Gastrocnemius medialis (tissue), 4 donors: ENCODE measurements around the gene H2BK1.
A peak's percentile ranks its signal among the peaks of the same experiment; 100 is the strongest.

Experiments
- CTCF ChIP-seq, 5 experiments: fragments of 450-650 bp in 3 of 5; fragments of 200-600 bp in 2 of 5; sonication (generic) in 2 of 5; IDR thresholded peaks in 4 of 5; conservative IDR thresholded peaks in 1 of 5; 1 replicate in 4 of 5; 2 replicates in 1 of 5; pipeline ENCODE4 v1.5.1; 2016 to 2019; ENCODE audit warnings: antibody characterized with exemption in 5 of 5, mild to moderate bottlenecking in 3 of 5, moderate library complexity in 3 of 5
- POLR2A ChIP-seq, 2 donors: fragments of 450-650 bp; IDR thresholded peaks; one replicate each; pipeline ENCODE4 v1.6.1; 2017; ENCODE audit warnings: antibody characterized with exemption in 2 of 2, mild to moderate bottlenecking in 2 of 2, moderate library complexity in 2 of 2

GRCh38 chr7:151251689-151252560 lies 41.6 kb upstream of the H2BK1 start:
- TF ChIP-seq CTCF (IDR thresholded peaks at IDR 0.05 in 4 of 5, conservative IDR thresholded peaks at IDR 0.05 in 1 of 5) (no peak), POLR2A (IDR thresholded peaks at IDR 0.05) (peak; percentile 54 to 71)
